Measurements from ENCODE around the gene QPCT.

QPCT gene

GRCh38 chr2:37418956-37419355 is 74.5 kb downstream of the QPCT start:
- DNase-seq: no peak
- intact Hi-C loops (cut with DNase I): loop anchor here (10.0 kb wide), 1 partner anchor 246 kb away; no protein-coding TSS in a partner anchor

GRCh38 chr2:37421686-37422085 is 77.3 kb downstream of the QPCT start:
- intact Hi-C loops (cut with DNase I): no loop called here
- no peak for DNase-seq

DNA sequence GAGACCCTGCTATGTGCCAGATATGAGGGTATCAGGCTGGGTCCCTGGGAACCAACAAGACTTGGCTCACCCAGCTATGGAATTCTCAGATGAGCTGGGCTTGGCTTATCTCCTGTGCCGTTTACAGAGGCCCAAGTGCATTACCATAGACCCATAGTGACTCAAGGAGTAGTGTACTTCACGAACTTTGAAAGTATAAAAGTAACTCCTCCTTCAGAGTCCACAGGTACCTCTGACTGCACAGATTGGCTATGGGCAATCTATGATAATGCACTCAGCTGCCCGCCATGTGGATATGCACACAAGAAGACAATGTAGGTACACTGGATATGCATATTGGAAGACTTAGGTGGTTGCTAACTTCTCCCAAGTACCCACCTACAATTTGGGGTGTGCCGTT is 78.4 kb downstream of the QPCT start:
- intact Hi-C loops (cut with DNase I): no loop called here
- no peak for DNase-seq

Measured in posterior cingulate gyrus (tissue), 11 donors.